OCI-LY1 (cell line): ENCODE data around the gene SUGCT.

Experiments used
- H2AFZ ChIP-seq: fragments of 200-600 bp; sonication (generic), shearing (Covaris generic); 2 replicates; pipeline ENCODE4 v1.6.0; 2014; ENCODE audit warnings: antibody characterized with exemption, mild to moderate bottlenecking, low read length
- H3F3A ChIP-seq: fragments of 200-600 bp; sonication (generic), shearing (Covaris generic); 2 replicates; pipeline ENCODE4 v1.6.0; 2014; ENCODE audit warnings: mild to moderate bottlenecking, antibody characterized with exemption, low read length, moderate library complexity; ENCODE audit not compliant: insufficient read depth
- H3K27ac ChIP-seq: fragments of 200-600 bp; sonication (generic); 2 replicates; pipeline ENCODE4 v1.5.1; 2014; ENCODE audit warnings: low read length, mixed run types, mild to moderate bottlenecking, low read depth; ENCODE audit not compliant: poor library complexity, severe bottlenecking
- H3K27me3 ChIP-seq: fragments of 200-600 bp; sonication (generic); 2 replicates; pipeline ENCODE4 v1.6.0; 2014; ENCODE audit warnings: antibody characterized with exemption, mild to moderate bottlenecking, low read length, moderate library complexity; ENCODE audit not compliant: insufficient read depth
- H3K36me3 ChIP-seq: fragments of 200-600 bp; sonication (generic); 2 replicates; pipeline ENCODE4 v1.6.1; 2014; ENCODE audit warnings: mild to moderate bottlenecking, antibody characterized with exemption, low read length, moderate library complexity, mixed read lengths; ENCODE audit not compliant: insufficient read depth
- H3K4me1 ChIP-seq: fragments of 200-600 bp; sonication (generic); 2 replicates; pipeline ENCODE4 v1.5.1; 2014; ENCODE audit warnings: mild to moderate bottlenecking, low read length, moderate library complexity; ENCODE audit not compliant: insufficient read depth, severe bottlenecking
- H3K4me2 ChIP-seq: fragments of 200-600 bp; sonication (generic), shearing (Covaris generic); 2 replicates; pipeline ENCODE4 v1.6.1; 2014; ENCODE audit warnings: low read length
- H3K4me3 ChIP-seq: fragments of 200-600 bp; sonication (generic); 2 replicates; pipeline ENCODE4 v1.5.1; 2014; ENCODE audit warnings: low read length, low read depth, mild to moderate bottlenecking, mixed read lengths; ENCODE audit not compliant: poor library complexity, severe bottlenecking
- H3K79me2 ChIP-seq: fragments of 200-600 bp; shearing (Covaris generic); 2 replicates; pipeline ENCODE4 v1.6.1; 2016; ENCODE audit warnings: mixed run types, low read length, mixed read lengths; ENCODE audit not compliant: insufficient read depth
- H3K9ac ChIP-seq: fragments of 200-600 bp; sonication (generic), shearing (Covaris generic); 2 replicates; pipeline ENCODE4 v1.6.1; 2014; ENCODE audit warnings: mild to moderate bottlenecking, low read length, mixed read lengths
- H3K9me2 ChIP-seq: fragments of 200-600 bp; sonication (generic), shearing (Covaris generic); 2 replicates; pipeline ENCODE4 v1.6.1; 2014; ENCODE audit warnings: low read depth, mild to moderate bottlenecking, low read length, mixed read lengths
- H3K9me3 ChIP-seq: fragments of 200-600 bp; shearing (Covaris generic); 2 replicates; pipeline ENCODE4 v1.6.1; 2014; ENCODE audit warnings: low read length, mixed read lengths
- H4K20me1 ChIP-seq: fragments of 200-600 bp; sonication (generic), shearing (Covaris generic); 2 replicates; pipeline ENCODE4 v1.6.0; 2016; ENCODE audit warnings: mild to moderate bottlenecking, low read length; ENCODE audit not compliant: insufficient read depth
- CTCF ChIP-seq: fragments of 200-600 bp; sonication (generic), shearing (Covaris generic); IDR thresholded peaks from 2 replicates; pipeline ENCODE4 v1.5.1; 2017; ENCODE audit warnings: mild to moderate bottlenecking, antibody characterized with exemption, low read length, moderate library complexity, mixed read lengths
- EZH2 ChIP-seq: fragments of 200-600 bp; sonication (generic), shearing (Covaris generic); IDR thresholded peaks from 2 replicates; pipeline ENCODE4 v1.8.0; 2017; ENCODE audit warnings: borderline replicate concordance, mixed run types, mild to moderate bottlenecking, antibody characterized with exemption, low read length, moderate library complexity, mixed read lengths

SUGCT gene

DNA sequence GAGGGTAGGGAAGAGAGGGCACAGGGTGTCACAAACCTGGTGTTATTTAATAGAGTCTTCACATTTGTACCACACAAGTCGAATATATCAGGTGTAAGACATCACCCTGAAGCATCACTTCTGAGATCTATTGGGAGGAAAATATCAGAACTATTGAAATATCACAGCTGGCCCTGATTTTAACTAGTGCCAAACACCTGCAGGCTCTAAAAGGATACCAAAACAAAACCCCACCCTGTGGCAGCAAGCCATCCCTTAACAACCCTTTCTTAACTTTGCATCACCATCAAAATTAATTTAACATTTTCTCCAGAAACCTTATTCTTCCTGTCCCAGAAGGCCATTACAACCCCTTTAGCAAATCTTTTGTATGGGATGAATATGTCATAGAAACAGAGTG, 365.4 kb downstream of the SUGCT start:
- no peaks in the 10 kb centered on the region for H3K4me1 ChIP-seq
- TF ChIP-seq EZH2 (no peak), CTCF (no peak)
- no peaks in the 10 kb centered on the region for H3K27me3 ChIP-seq
- H3K9me2 ChIP-seq, result no peaks in the 10 kb centered on the region
- H3K27ac ChIP-seq, result no peak overlapping the region
- H2AFZ ChIP-seq, result no peak overlapping the region
- no peaks in the 10 kb centered on the region for H3K36me3 ChIP-seq
- H3F3A ChIP-seq, result no peaks in the 10 kb centered on the region
- H3K4me3 ChIP-seq, result no peak overlapping the region
- H3K4me2 ChIP-seq, result no peak overlapping the region
- H3K79me2 ChIP-seq, result no peaks in the 10 kb centered on the region
- no peaks in the 10 kb centered on the region for H4K20me1 ChIP-seq
- H3K9ac ChIP-seq, result no peak overlapping the region
- no peaks in the 10 kb centered on the region for H3K9me3 ChIP-seq

- Histone ChIP-seq H3K9me3 (no peaks in the 10 kb centered on the region), H3K4me1 (no peaks in the 10 kb centered on the region), H3K27me3 (no peaks in the 10 kb centered on the region), H3K79me2 (no peaks in the 10 kb centered on the region), H3K36me3 (no peaks in the 10 kb centered on the region), H3K9me2 (no peaks in the 10 kb centered on the region), H3F3A (no peaks in the 10 kb centered on the region), H3K4me3 (no peak overlapping the region), H3K9ac (no peak overlapping the region), H3K4me2 (no peak overlapping the region), H4K20me1 (no peaks in the 10 kb centered on the region), H2AFZ (no peak overlapping the region), H3K27ac (no peak overlapping the region)
- TF ChIP-seq CTCF (no peak), EZH2 (no peak)
Observed at GRCh38 chr7:40502359-40502758, 367.6 kb downstream of the SUGCT start.

DNA sequence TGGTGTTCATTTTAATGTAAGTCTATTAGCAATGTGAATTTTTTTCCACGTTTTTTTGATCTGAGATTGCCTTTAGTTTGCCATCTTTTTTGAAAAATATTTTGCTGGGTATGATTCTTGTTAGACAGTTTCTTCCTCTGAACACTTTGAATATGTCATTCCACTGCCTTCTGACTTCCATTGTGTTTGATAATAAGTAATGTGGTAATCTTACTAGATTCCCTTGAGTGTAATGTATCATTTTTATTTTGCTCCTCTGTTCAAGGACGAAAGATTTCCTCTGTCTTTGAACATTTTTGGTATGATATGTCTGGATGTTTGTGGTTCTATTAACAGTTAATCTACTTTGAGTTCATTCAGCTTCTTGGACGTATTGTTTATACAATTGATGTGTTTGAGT, 371.4 kb downstream of the SUGCT start:
- Histone ChIP-seq H3K4me2 (no peak overlapping the region), H2AFZ (no peak overlapping the region), H3K9me2 (no peaks in the 10 kb centered on the region), H3K79me2 (no peaks in the 10 kb centered on the region), H3K9ac (no peak overlapping the region), H3K9me3 (no peaks in the 10 kb centered on the region), H3K4me3 (no peak overlapping the region), H4K20me1 (no peaks in the 10 kb centered on the region), H3K4me1 (no peaks in the 10 kb centered on the region), H3K27ac (no peak overlapping the region), H3K27me3 (no peaks in the 10 kb centered on the region), H3K36me3 (no peaks in the 10 kb centered on the region), H3F3A (no peaks in the 10 kb centered on the region)
- no peak for TF ChIP-seq CTCF
- no peak for TF ChIP-seq EZH2
